Measurements from ENCODE around the gene MYL7.

MYL7 gene

DNA sequence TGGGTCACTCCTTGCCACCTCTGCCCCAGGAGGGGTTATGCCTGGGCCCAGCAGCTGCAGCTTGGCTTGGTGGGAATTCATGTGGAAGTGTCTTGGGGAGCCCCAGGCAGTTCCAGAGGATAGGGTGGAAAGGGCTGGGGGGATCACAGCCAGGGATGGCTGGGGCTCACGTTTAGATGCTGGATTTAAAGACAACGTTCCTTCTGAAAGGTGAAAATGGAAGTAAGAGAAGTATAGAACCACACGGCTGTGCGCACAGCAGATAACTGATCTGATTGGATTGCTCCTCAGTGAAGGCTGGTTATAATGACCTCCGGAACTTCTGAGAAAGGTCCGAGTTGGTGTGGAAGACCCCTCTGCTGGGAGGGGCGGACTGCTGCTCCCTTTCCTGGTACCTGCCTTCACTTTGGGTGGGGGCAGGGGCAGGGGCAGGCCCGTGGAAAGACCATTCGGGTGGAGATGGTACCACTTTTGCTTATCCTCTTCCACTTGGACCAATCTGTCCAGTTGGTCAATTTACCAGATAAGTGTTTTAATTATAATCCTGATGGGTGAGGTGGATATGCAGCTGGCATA, 7.9 kb upstream of the MYL7 start:
- ChIA-PET POLR2A (no interaction called here), CTCF (no interaction called here)
- TF ChIP-seq, protein P1, sequence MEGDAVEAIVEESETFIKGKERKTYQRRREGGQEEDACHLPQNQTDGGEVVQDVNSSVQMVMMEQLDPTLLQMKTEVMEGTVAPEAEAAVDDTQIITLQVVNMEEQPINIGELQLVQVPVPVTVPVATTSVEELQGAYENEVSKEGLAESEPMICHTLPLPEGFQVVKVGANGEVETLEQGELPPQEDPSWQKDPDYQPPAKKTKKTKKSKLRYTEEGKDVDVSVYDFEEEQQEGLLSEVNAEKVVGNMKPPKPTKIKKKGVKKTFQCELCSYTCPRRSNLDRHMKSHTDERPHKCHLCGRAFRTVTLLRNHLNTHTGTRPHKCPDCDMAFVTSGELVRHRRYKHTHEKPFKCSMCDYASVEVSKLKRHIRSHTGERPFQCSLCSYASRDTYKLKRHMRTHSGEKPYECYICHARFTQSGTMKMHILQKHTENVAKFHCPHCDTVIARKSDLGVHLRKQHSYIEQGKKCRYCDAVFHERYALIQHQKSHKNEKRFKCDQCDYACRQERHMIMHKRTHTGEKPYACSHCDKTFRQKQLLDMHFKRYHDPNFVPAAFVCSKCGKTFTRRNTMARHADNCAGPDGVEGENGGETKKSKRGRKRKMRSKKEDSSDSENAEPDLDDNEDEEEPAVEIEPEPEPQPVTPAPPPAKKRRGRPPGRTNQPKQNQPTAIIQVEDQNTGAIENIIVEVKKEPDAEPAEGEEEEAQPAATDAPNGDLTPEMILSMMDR (IDR thresholded peaks at IDR 0.05; ENCODE audit: insufficient read depth, low read length, missing control alignments): no peak
- no peak for DNase-seq (ENCODE audit: low read depth, low spot score)
- H3K4me3 ChIP-seq (ENCODE audit: low read depth, low read length): no peak overlapping the region

DNA sequence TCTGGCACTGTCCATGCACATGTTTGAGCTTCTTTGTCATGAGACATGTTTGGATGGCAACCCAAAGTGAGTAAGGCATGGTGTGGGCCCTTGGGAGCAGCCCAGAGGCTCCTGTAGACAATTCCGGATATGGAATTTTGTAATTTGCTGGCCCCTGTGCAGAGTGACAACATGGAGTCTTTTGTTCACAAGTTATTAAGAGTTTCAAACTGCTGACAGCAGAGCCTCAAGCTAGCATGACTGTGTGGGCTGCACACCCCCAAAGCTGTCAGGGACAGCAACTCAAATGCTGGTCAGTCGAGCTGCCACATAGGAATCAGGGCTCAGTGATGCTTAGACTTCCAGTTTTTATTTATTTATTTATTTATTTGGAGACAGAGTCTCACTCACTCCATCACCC, 7.0 kb upstream of the MYL7 start:
- H3K4me3 ChIP-seq (ENCODE audit: low read depth, low read length): no peak overlapping the region
- ChIA-PET CTCF (interaction anchor here (1.3 to 1.9 kb wide), 3 partner anchors 10 to 48 kb away, joined by 4 to 6 read pairs (median 6); no protein-coding TSS in a partner anchor), POLR2A (no interaction called here)
- TF ChIP-seq, protein P1 (IDR thresholded peaks at IDR 0.05; ENCODE audit: insufficient read depth, low read length, missing control alignments): no peak
- DNase-seq (ENCODE audit: low read depth, low spot score): no peak

DNA sequence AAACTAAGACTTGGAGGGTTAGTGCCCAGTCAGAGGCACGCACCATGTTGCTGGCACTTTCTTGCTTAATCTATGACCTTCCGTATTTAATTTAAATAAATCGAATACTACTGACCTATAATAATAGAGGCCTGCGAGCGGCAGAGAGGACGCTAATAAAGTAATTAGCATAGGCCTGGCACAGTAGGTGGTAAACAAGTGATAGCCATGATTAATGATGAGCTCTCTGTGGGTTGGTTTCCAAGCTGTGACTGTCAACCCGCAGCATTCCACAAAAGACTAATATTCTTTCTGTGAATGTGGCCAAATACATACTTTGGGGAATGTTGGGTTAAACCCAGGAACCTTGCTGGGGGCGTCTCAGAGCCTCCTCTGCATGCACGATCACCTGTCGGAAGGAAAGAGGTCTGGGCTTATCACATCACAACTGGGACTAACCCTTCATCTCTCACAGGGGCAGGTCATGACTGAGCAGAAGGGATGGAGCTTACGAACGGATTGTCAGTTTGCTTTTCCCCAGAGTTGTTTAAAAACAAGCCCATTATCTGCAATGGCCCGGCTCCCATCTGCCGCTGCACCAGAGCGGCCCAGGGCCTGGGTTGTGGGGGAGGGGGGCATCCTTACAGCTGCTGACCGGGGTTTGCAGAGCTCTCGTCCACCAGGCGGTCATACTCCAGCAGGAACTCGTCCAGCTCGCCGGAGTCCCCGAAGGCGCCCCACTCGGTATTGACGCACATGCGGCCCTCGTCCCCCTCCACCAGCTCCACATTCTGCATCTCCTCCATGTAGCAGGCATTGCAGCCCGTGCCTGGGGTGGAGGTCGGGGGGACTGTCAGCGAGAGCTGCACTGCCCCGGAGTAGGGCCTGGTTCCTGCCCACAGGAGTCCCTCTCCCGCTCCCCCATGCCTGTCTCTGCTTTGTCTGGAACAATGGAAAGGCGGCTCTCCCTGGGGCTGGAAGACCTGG, 6.2 kb upstream of the MYL7 start:
- ChIA-PET CTCF (interaction anchor here (1.3 to 1.9 kb wide), 4 partner anchors 9 to 49 kb away, joined by 3 to 6 read pairs (median 5); no protein-coding TSS in a partner anchor), POLR2A (no interaction called here)

DNA sequence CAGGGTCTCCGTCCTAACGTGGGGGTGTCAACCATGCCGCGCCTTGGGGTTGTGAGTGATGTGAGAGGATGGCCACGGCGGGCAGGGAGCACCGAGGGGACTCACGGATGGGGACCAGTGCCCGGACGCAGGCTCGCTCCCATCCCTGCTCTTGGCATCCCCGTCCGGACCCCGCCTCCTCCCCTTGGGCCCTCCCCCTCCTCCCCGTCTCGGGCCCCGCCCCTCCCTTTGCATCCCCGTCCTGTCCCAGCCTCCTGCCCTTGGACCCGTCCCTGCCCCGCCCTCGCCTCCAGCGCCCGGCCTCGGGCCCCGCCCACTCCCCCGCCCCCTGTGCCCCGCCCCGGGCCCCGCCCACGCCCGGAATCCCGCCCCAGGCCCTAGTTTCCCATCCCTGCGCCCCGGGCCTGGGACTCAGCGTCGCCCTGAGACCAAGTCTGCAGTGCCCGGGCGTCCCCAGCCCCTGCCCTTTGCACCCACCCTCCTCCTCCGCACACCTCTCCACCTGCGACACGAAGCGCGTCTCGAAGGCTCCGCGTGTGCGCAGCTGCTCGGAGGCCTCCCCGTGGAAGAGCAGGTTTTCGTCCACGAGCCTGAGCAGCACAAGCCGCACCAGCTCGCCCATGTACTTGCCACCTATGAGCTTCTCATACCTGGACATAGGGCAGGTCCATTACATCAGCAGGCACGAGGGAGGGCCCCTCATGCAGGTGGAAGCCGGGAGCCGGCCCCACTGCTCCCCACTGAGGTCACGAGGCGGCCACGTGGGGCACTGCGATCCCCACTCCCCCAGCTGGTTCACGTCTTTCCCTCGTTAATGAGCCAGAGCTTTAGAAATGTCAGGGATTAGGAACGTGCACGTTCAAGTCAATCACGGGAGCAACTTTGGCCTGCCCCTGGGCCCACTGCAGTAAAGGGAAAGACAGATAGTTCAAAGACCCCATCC, 5.1 kb upstream of the MYL7 start:
- DNase-seq (ENCODE audit: low read depth, low spot score): no peak
- H3K4me3 ChIP-seq (ENCODE audit: low read depth, low read length): peak overlapping the region; percentile 49
- POLR2A ChIA-PET: no interaction called here
- CTCF ChIA-PET: interaction anchor here (1.1 to 1.9 kb wide), 4 partner anchors 11 to 50 kb away, joined by 3 to 6 read pairs (median 5); no protein-coding TSS in a partner anchor
- TF ChIP-seq, protein P1 (IDR thresholded peaks at IDR 0.05; ENCODE audit: insufficient read depth, low read length, missing control alignments): no peak

More for the DNA sequence above, 6.2 kb upstream of the MYL7 start:
- DNase-seq (ENCODE audit: low read depth, low spot score): no peak
- TF ChIP-seq, protein P1 (IDR thresholded peaks at IDR 0.05; ENCODE audit: insufficient read depth, low read length, missing control alignments): no peak
- no peak overlapping the region for H3K4me3 ChIP-seq (ENCODE audit: low read depth, low read length)

DNA sequence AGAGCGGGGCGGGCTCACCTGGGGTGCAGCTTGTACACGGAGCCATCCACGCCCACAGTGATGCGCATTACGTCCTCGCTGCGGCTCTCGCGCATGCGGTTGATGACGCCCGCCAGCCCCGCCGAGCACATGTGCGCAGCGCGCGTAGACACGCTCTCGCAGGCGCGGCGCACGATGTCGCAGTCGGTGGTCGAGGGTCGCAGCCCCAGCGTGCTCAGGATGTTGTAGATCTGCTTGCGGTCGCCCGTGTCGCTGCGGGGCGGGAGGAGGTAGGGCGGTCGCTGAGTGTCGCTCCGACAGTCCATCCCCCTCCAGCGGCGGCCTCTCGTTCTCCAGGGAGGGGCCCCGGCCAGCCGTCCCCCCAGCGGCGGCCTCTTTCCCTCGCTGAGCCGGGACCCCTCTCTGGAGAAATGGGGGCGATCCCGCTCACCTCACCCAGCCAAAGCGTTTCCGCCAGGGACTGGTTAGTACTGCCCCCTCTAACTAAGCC, 4.4 kb upstream of the MYL7 start:
- peak overlapping the region; percentile 49 for H3K4me3 ChIP-seq (ENCODE audit: low read depth, low read length)
- POLR2A ChIA-PET: no interaction called here
- DNase-seq (ENCODE audit: low read depth, low spot score): no peak
- TF ChIP-seq, protein P1 (IDR thresholded peaks at IDR 0.05; ENCODE audit: insufficient read depth, low read length, missing control alignments): no peak
- CTCF ChIA-PET: interaction anchor here (1.0 to 1.1 kb wide), 2 partner anchors 9 to 10 kb away, joined by 3 to 4 read pairs; no protein-coding TSS in a partner anchor
